ES-I3 (cell line): ENCODE results near the gene DGKB.

Experiments used
- H3K36me3 ChIP-seq: 2 replicates; pipeline ENCODE4 v1.6.1; 2013; ENCODE audit warnings: mild to moderate bottlenecking, low read length, control low read depth, moderate library complexity; ENCODE audit not compliant: insufficient read depth
- H3K4me1 ChIP-seq: 2 replicates; pipeline ENCODE4 v1.6.1; 2013; ENCODE audit warnings: mild to moderate bottlenecking, control low read depth, low read length; ENCODE audit not compliant: insufficient read depth
- H3K9ac ChIP-seq: 2 replicates; pipeline ENCODE4 v1.6.1; 2013; ENCODE audit warnings: low read depth, mild to moderate bottlenecking, low read length, moderate library complexity
- H3K9me3 ChIP-seq: 2 replicates; pipeline ENCODE4 v1.6.1; 2013; ENCODE audit warnings: mild to moderate bottlenecking, low read length, moderate library complexity; ENCODE audit not compliant: control insufficient read depth, insufficient read depth

The DGKB gene

GRCh38 chr7:14148974-14149373 lies 753.6 kb downstream of the DGKB start:
- no peaks in the 10 kb centered on the region for H3K36me3 ChIP-seq
- no peak overlapping the region for H3K9ac ChIP-seq
- peaks cover 14% of the 10 kb centered on the region; the same call in 1 of the 2 replicates for H3K4me1 ChIP-seq
- no peaks in the 10 kb centered on the region for H3K9me3 ChIP-seq

GRCh38 chr7:14147532-14147931 lies 755.0 kb downstream of the DGKB start:
- H3K4me1 ChIP-seq: peaks cover 7% of the 10 kb centered on the region; the same call in 1 of the 2 replicates
- H3K9ac ChIP-seq: no peak overlapping the region
- no peaks in the 10 kb centered on the region for H3K9me3 ChIP-seq
- no peaks in the 10 kb centered on the region for H3K36me3 ChIP-seq

- Histone ChIP-seq H3K9me3 (no peaks in the 10 kb centered on the region), H3K36me3 (no peaks in the 10 kb centered on the region), H3K4me1 (peaks cover 7% of the 10 kb centered on the region; the same call in 1 of the 2 replicates), H3K9ac (no peak overlapping the region)
Measured at GRCh38 chr7:14144538-14144937, 758.0 kb downstream of the DGKB start.

GRCh38 chr7:14144109-14144508 lies 758.4 kb downstream of the DGKB start:
- H3K4me1 ChIP-seq: peaks cover 7% of the 10 kb centered on the region; the same call in 1 of the 2 replicates
- H3K9ac ChIP-seq: no peak overlapping the region
- H3K9me3 ChIP-seq: no peaks in the 10 kb centered on the region
- no peaks in the 10 kb centered on the region for H3K36me3 ChIP-seq

GRCh38 chr7:14137676-14138075 lies 764.9 kb downstream of the DGKB start:
- no peaks in the 10 kb centered on the region for H3K4me1 ChIP-seq
- H3K9ac ChIP-seq: no peak overlapping the region
- no peaks in the 10 kb centered on the region for H3K9me3 ChIP-seq
- no peaks in the 10 kb centered on the region for H3K36me3 ChIP-seq

GRCh38 chr7:14133752-14134151 lies 768.8 kb downstream of the DGKB start:
- Histone ChIP-seq H3K36me3 (no peaks in the 10 kb centered on the region), H3K9me3 (no peaks in the 10 kb centered on the region), H3K9ac (no peak overlapping the region), H3K4me1 (no peaks in the 10 kb centered on the region)

GRCh38 chr7:14125998-14126397 lies 776.6 kb downstream of the DGKB start:
- H3K9ac ChIP-seq: no peak overlapping the region
- H3K4me1 ChIP-seq: no peaks in the 10 kb centered on the region
- H3K36me3 ChIP-seq: no peaks in the 10 kb centered on the region
- no peaks in the 10 kb centered on the region for H3K9me3 ChIP-seq

GRCh38 chr7:14124716-14125115 lies 777.8 kb downstream of the DGKB start:
- no peaks in the 10 kb centered on the region for H3K36me3 ChIP-seq
- no peaks in the 10 kb centered on the region for H3K9me3 ChIP-seq
- no peaks in the 10 kb centered on the region for H3K4me1 ChIP-seq
- no peak overlapping the region for H3K9ac ChIP-seq

- Histone ChIP-seq H3K9ac (no peak overlapping the region), H3K9me3 (no peaks in the 10 kb centered on the region), H3K36me3 (no peaks in the 10 kb centered on the region), H3K4me1 (no peaks in the 10 kb centered on the region)
Measured at GRCh38 chr7:14123923-14124322, 778.6 kb downstream of the DGKB start.

GRCh38 chr7:14115701-14116100 lies 786.9 kb downstream of the DGKB start:
- no peaks in the 10 kb centered on the region for H3K4me1 ChIP-seq
- no peak overlapping the region for H3K9ac ChIP-seq
- H3K36me3 ChIP-seq: no peaks in the 10 kb centered on the region
- no peaks in the 10 kb centered on the region; the same call in 1 of the 2 replicates for H3K9me3 ChIP-seq

- Histone ChIP-seq H3K9ac (no peak overlapping the region), H3K9me3 (no peaks in the 10 kb centered on the region; the same call in 1 of the 2 replicates), H3K4me1 (no peaks in the 10 kb centered on the region), H3K36me3 (no peaks in the 10 kb centered on the region)
Measured at GRCh38 chr7:14104861-14105260, 797.7 kb downstream of the DGKB start.

- no peaks in the 10 kb centered on the region for H3K4me1 ChIP-seq
- no peaks in the 10 kb centered on the region; the same call in 1 of the 2 replicates for H3K9me3 ChIP-seq
- H3K36me3 ChIP-seq: no peaks in the 10 kb centered on the region
- no peak overlapping the region for H3K9ac ChIP-seq
Measured at GRCh38 chr7:14096159-14096558, 806.4 kb downstream of the DGKB start.

- Histone ChIP-seq H3K36me3 (no peaks in the 10 kb centered on the region), H3K4me1 (no peaks in the 10 kb centered on the region), H3K9ac (no peak overlapping the region), H3K9me3 (no peaks in the 10 kb centered on the region; the same call in 1 of the 2 replicates)
Measured at GRCh38 chr7:14095233-14095950, 807.2 kb downstream of the DGKB start.
